Type B pancreatic cell (in vitro differentiated cells): Measurements from ENCODE around the gene BABAM2. TPM values are rescaled to one million over a fixed set of nuclear protein-coding genes. Genes with fewer than 3 reads are reported as not detected.
"Not testable (repeated sequence)": the region's sequence is repeated elsewhere in the genome, so short reads cannot be mapped to it uniquely, and the experiment has no call there.

Experiments
- DNase-seq: peaks from one replicate; pipeline ENCODE4 v3.0.0; 2021; ENCODE audit warnings: mixed read lengths; ENCODE audit not compliant: unreplicated experiment; ENCODE audit errors: extremely low spot score
- H3K27ac Mint-ChIP-seq: 2 replicates; pipeline ENCODE4 v1.8.0; 2021; ENCODE audit warnings: mild to moderate bottlenecking, mixed read lengths
- H3K27me3 Mint-ChIP-seq: 2 replicates; pipeline ENCODE4 v1.8.0; 2021; ENCODE audit warnings: mixed read lengths
- H3K36me3 Mint-ChIP-seq: 2 replicates; pipeline ENCODE4 v1.8.0; 2021; ENCODE audit warnings: mixed read lengths
- H3K4me1 Mint-ChIP-seq: one replicate; pipeline ENCODE4 v1.8.0; 2021; ENCODE audit warnings: mixed read lengths; ENCODE audit not compliant: unreplicated experiment
- H3K4me3 Mint-ChIP-seq: 2 replicates; pipeline ENCODE4 v1.8.0; 2021; ENCODE audit warnings: mild to moderate bottlenecking, mixed read lengths
- H3K9me3 Mint-ChIP-seq: 2 replicates; pipeline ENCODE4 v1.8.0; 2021; ENCODE audit warnings: mixed read lengths
- total RNA-seq: library from RNA; stranded (reverse); gene quantifications from 2 replicates; pipeline ENCODE4 v1.2.1, GENCODE V29; 2021; ENCODE audit warnings: low replicate concordance
- TF ChIP-seq, protein P1 (sequence below): fragments of 200-600 bp; sonication (generic); conservative IDR thresholded peaks from 2 replicates; pipeline ENCODE4 v1.5.0; 2021; ENCODE audit warnings: antibody characterized with exemption, mild to moderate bottlenecking

BABAM2 gene
- total RNA-seq, 1 donor from 2014 or later = 30.4 TPM

DNA sequence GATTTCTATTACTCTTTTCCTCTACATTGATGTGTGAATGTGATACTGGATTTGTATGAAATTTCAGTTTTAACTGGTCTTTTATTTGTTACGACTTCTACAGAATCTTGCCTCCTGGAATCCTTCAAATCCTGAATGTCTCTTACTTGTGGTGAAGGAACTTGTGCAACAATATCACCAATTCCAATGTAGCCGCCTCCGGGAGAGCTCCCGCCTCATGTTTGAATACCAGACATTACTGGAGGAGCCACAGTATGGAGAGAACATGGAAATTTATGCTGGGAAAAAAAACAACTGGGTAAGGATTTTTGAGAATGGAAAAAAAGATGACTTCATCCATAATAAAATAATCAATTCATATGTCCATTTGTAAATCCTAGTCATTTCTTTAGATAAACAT, 134.6 kb downstream of the BABAM2 start:
- H3K4me1 Mint-ChIP-seq = no peaks in the 10 kb centered on the region
- TF ChIP-seq, protein P1, sequence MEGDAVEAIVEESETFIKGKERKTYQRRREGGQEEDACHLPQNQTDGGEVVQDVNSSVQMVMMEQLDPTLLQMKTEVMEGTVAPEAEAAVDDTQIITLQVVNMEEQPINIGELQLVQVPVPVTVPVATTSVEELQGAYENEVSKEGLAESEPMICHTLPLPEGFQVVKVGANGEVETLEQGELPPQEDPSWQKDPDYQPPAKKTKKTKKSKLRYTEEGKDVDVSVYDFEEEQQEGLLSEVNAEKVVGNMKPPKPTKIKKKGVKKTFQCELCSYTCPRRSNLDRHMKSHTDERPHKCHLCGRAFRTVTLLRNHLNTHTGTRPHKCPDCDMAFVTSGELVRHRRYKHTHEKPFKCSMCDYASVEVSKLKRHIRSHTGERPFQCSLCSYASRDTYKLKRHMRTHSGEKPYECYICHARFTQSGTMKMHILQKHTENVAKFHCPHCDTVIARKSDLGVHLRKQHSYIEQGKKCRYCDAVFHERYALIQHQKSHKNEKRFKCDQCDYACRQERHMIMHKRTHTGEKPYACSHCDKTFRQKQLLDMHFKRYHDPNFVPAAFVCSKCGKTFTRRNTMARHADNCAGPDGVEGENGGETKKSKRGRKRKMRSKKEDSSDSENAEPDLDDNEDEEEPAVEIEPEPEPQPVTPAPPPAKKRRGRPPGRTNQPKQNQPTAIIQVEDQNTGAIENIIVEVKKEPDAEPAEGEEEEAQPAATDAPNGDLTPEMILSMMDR = no peak
- peaks cover 24% of the 10 kb centered on the region for H3K36me3 Mint-ChIP-seq
- no peak for DNase-seq
- H3K9me3 Mint-ChIP-seq = no peaks in the 10 kb centered on the region
- no peaks in the 10 kb centered on the region for H3K27me3 Mint-ChIP-seq
- H3K27ac Mint-ChIP-seq = no peak overlapping the region
- no peak overlapping the region for H3K4me3 Mint-ChIP-seq

DNA sequence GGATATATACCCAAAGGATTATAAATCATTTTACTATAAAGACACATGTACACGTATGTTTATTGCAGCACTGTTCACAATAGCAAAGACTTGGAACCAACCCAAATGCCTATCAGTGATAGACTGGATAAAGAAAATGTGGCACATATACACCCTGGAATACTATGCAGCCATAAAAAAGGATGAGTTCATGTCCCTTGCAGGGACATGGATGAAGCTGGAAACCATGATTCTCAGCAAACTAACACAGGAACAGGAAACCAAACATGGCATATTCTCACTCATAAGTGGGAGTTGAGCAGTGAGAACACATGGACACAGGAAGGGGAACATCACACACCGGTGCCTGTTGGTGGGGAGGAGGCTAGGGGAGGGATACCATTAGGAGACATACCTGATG, 135.7 kb downstream of the BABAM2 start:
- H3K27ac Mint-ChIP-seq, H3K4me3 Mint-ChIP-seq, H3K4me1 Mint-ChIP-seq, H3K9me3 Mint-ChIP-seq, DNase-seq, H3K27me3 Mint-ChIP-seq: not testable (repeated sequence)
- peaks cover 24% of the 10 kb centered on the region for H3K36me3 Mint-ChIP-seq

DNA sequence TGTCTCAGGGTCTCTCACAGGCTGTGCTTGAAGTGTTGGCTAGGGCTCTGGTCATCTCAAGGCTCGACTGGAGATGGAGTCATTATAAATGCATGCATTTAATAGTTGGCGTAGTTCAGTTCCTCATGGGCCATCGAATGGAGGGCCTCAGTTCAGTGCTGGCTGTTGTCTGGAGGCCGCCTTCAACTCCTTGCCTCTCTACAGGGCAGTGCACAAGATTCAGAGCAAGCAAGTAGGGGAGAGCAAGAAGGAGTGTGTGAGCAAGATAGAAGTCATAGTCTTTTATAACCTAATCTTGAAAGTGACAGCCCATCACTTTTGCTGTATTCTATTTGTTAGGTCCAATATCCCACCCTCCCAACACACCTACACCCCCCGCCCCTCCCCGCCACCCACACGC, 137.5 kb downstream of the BABAM2 start:
- Mint-ChIP-seq H3K27ac (no peak overlapping the region), H3K36me3 (peaks cover 24% of the 10 kb centered on the region), H3K4me1 (no peaks in the 10 kb centered on the region)

GRCh38 chr2:28030600-28030999, 140.1 kb downstream of the BABAM2 start:
- Mint-ChIP-seq H3K27me3 (no peaks in the 10 kb centered on the region), H3K4me1 (no peaks in the 10 kb centered on the region), H3K36me3 (peaks cover 20% of the 10 kb centered on the region), H3K27ac (no peak overlapping the region), H3K4me3 (no peak overlapping the region), H3K9me3 (no peaks in the 10 kb centered on the region)
- TF ChIP-seq, protein P1 = no peak
- no peak for DNase-seq

More for the DNA sequence above, 137.5 kb downstream of the BABAM2 start:
- Mint-ChIP-seq H3K9me3 (no peaks in the 10 kb centered on the region), H3K4me3 (no peak overlapping the region), H3K27me3 (no peaks in the 10 kb centered on the region)
- DNase-seq = no peak
- TF ChIP-seq, protein P1 = no peak

GRCh38 chr2:28032816-28033215, 142.3 kb downstream of the BABAM2 start:
- DNase-seq = no peak
- H3K4me1 Mint-ChIP-seq = no peaks in the 10 kb centered on the region
- peaks cover 3% of the 10 kb centered on the region for H3K36me3 Mint-ChIP-seq
- TF ChIP-seq, protein P1 = no peak
- H3K4me3 Mint-ChIP-seq = no peak overlapping the region
- no peaks in the 10 kb centered on the region for H3K27me3 Mint-ChIP-seq
- H3K27ac Mint-ChIP-seq = no peak overlapping the region
- no peaks in the 10 kb centered on the region for H3K9me3 Mint-ChIP-seq

DNA sequence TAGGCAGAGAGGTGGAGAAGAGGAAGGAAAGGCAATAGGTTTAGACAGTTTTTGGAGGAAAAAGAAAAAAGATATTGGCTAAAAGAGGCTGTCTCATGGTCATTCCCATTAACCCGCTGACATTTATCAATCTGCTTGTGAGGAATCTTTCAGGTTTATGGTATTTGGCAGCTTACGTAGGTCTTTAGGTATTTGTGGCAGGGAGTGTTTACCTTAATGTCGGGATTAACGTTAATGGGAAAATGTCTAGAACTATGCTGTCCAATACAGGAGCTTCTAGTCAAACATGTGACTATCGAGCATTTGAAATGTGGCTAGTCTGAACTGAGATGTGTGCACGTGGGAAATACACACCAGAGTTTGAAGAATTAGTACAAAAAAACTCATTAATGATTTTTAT, 144.2 kb downstream of the BABAM2 start:
- Mint-ChIP-seq H3K27me3 (no peaks in the 10 kb centered on the region), H3K4me3 (no peak overlapping the region), H3K27ac (no peak overlapping the region), H3K36me3 (no peaks in the 10 kb centered on the region), H3K4me1 (no peaks in the 10 kb centered on the region), H3K9me3 (no peaks in the 10 kb centered on the region)
- no peak for DNase-seq
- TF ChIP-seq, protein P1 = no peak
